A549 (cell line): Measurements from ENCODE around the gene ROR2.

Source experiments
- PHF8 ChIP-seq: fragments of 200-600 bp; sonication (generic); IDR thresholded peaks from 2 replicates; pipeline ENCODE4 v1.6.1; 2016; ENCODE audit warnings: low read depth, mild to moderate bottlenecking, antibody characterized with exemption, moderate library complexity, borderline replicate concordance
- POLR2A ChIP-seq: IDR thresholded peaks from 2 replicates; pipeline ENCODE4 v1.6.1; 2012; ENCODE audit warnings: mild to moderate bottlenecking, low read length
- TF ChIP-seq, protein P1 (sequence below): fragments of >200 bp; sonication (Bioruptor Twin); formaldehyde crosslinking; IDR thresholded peaks from 3 replicates; pipeline ENCODE4 v1.5.1; 2016

DNA sequence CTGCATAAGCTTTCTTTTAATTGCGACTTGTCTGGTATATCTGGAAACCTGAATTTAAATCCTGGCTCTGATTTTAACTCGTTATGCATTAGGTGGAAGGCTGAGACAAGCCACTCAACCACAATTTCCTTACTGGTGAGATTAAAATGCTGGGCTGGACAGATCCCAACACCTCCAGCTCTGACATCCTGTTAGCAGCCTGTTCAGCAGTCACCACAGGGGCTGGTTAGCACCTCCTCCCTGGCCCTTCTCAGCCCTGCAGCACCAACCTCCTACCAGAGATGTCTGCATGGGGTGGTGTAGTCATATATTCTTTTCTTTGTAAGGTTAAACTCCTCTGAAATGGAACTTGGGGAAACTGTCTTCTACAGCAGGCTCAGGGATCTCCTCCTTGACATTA is 369.9 kb downstream of the ROR2 start:
- TF ChIP-seq, protein P1, sequence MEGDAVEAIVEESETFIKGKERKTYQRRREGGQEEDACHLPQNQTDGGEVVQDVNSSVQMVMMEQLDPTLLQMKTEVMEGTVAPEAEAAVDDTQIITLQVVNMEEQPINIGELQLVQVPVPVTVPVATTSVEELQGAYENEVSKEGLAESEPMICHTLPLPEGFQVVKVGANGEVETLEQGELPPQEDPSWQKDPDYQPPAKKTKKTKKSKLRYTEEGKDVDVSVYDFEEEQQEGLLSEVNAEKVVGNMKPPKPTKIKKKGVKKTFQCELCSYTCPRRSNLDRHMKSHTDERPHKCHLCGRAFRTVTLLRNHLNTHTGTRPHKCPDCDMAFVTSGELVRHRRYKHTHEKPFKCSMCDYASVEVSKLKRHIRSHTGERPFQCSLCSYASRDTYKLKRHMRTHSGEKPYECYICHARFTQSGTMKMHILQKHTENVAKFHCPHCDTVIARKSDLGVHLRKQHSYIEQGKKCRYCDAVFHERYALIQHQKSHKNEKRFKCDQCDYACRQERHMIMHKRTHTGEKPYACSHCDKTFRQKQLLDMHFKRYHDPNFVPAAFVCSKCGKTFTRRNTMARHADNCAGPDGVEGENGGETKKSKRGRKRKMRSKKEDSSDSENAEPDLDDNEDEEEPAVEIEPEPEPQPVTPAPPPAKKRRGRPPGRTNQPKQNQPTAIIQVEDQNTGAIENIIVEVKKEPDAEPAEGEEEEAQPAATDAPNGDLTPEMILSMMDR, result no peak
- no peak for TF ChIP-seq PHF8
- TF ChIP-seq POLR2A, result no peak
